Astrocyte (in vitro differentiated cells and primary cell): ENCODE data around the gene ZNF335.

ENCODE experiments used
- CTCF ChIP-seq: IDR thresholded peaks from 2 replicates; pipeline ENCODE4 v1.5.1; 2011; ENCODE audit warnings: low read depth, mild to moderate bottlenecking, inconsistent platforms, low read length, moderate library complexity; ENCODE audit not compliant: insufficient read depth
- EZH2 ChIP-seq: IDR thresholded peaks from 2 replicates; pipeline ENCODE4 v1.6.1; 2012; ENCODE audit warnings: mild to moderate bottlenecking, low read length, inconsistent platforms; ENCODE audit not compliant: insufficient read depth

DNA sequence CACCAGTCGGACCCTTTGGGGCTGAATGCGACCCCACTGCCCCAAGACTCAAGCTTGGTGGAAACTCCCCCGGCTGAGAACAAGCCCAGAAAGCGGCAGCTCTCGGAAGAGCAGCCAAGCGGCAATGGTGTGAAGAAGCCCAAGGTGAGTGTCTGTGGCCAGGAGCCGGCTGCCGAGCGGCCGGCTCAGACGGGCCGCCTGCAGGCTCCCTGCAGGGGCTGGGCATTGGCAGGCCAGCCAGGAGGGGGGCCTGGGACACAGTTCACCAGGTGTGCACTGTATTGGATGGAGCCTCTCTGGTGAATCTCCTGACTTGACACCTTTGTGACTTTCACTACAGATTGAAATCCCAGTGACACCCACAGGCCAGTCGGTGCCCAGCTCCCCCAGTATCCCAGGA, 31.5 kb downstream of the ZNF335 start:
- TF ChIP-seq EZH2 = no peak
- no peak for TF ChIP-seq CTCF
